ENCODE results near the gene IGSF3. TPM values are rescaled to one million over a fixed set of nuclear protein-coding genes. Genes with fewer than 3 reads are reported as not detected.

Gene IGSF3
- total RNA-seq, 1 donor from 2014 or later: 15.8 TPM

- DNase-seq (no peak), ATAC-seq (no peak)
- H3K36me3 ChIP-seq: peaks cover 17% of the 10 kb centered on the region
- no peak overlapping the region for H3K27ac ChIP-seq
- H3K4me1 ChIP-seq: no peaks in the 10 kb centered on the region
- no peaks in the 10 kb centered on the region for H3K27me3 ChIP-seq (ENCODE audit: low read depth)
- no peak for TF ChIP-seq CTCF (IDR thresholded peaks at IDR 0.05)
- intact Hi-C loops (cut with DNase I): no loop called here
- no peak overlapping the region for H3K4me3 ChIP-seq
- no peaks in the 10 kb centered on the region for H3K9me3 ChIP-seq
Measured at GRCh38 chr1:116529681-116530080, 137.9 kb downstream of the IGSF3 start.

GRCh38 chr1:116529199-116529631 is 138.3 kb downstream of the IGSF3 start:
- no peak for DNase-seq
- no peak for TF ChIP-seq CTCF (IDR thresholded peaks at IDR 0.05)
- ATAC-seq: no peak
- Histone ChIP-seq H3K27me3 (ENCODE audit: low read depth) (no peaks in the 10 kb centered on the region), H3K4me1 (no peaks in the 10 kb centered on the region), H3K4me3 (no peak overlapping the region), H3K27ac (no peak overlapping the region), H3K36me3 (peaks cover 12% of the 10 kb centered on the region), H3K9me3 (no peaks in the 10 kb centered on the region)
- intact Hi-C loops (cut with DNase I): no loop called here

GRCh38 chr1:116528329-116529083 is 139.0 kb downstream of the IGSF3 start:
- Histone ChIP-seq H3K36me3 (peaks cover 5% of the 10 kb centered on the region), H3K9me3 (no peaks in the 10 kb centered on the region), H3K4me1 (no peaks in the 10 kb centered on the region), H3K27me3 (ENCODE audit: low read depth) (no peaks in the 10 kb centered on the region), H3K27ac (no peak overlapping the region), H3K4me3 (no peak overlapping the region)
- TF ChIP-seq CTCF (IDR thresholded peaks at IDR 0.05): no peak
- intact Hi-C loops (cut with DNase I): no loop called here
- ATAC-seq: no peak
- no peak for DNase-seq

GRCh38 chr1:116525440-116525839 is 142.1 kb downstream of the IGSF3 start:
- Histone ChIP-seq H3K4me3 (no peak overlapping the region), H3K27me3 (ENCODE audit: low read depth) (no peaks in the 10 kb centered on the region), H3K27ac (no peak overlapping the region), H3K4me1 (peaks cover 5% of the 10 kb centered on the region), H3K9me3 (no peaks in the 10 kb centered on the region), H3K36me3 (no peaks in the 10 kb centered on the region)
- intact Hi-C loops (cut with DNase I): no loop called here
- no peak for ATAC-seq
- no peak for TF ChIP-seq CTCF (IDR thresholded peaks at IDR 0.05)
- no peak for DNase-seq

Small RNA genes lying within 50 kb of the gene (microRNA-seq; reads per million reads assigned to microRNA genes)
- gene MIR320B1 (ENCODE audit: borderline number of aligned reads) (not detected), gene MIR548AC (ENCODE audit: borderline number of aligned reads) (not detected)

Other genes with a start within 250 kb of the IGSF3 start
- 39.5 TPM for gene CD58, start 96.7 kb downstream of the IGSF3 start, total RNA-seq
- 9.8 TPM for gene CD2, start 86.7 kb upstream of the IGSF3 start, total RNA-seq
- gene PTGFRN, start 242.2 kb upstream of the IGSF3 start, total RNA-seq: 31.1 TPM